Raji (cell line): ENCODE results near the gene STX3.

ENCODE experiments used
- POLR2A ChIP-seq: IDR thresholded peaks from 2 replicates; pipeline ENCODE4 v1.6.1; 2011; ENCODE audit warnings: low read depth, low read length, control low read depth; ENCODE audit not compliant: insufficient read depth

Gene STX3

GRCh38 chr11:59753650-59754493 lies 1.3 kb upstream of the STX3 start:
- 0 out of 2 replicates have a peak, but pooled peaks have one; percentile 32 for TF ChIP-seq POLR2A

- TF ChIP-seq POLR2A: no peak
These were observed 700 bp upstream of the STX3 start for GRCh38 chr11:59754494-59754858.

GRCh38 chr11:59755701-59756557 lies 753 bp downstream of the STX3 start:
- no peak for TF ChIP-seq POLR2A

GRCh38 chr11:59756558-59756840 lies 1.3 kb downstream of the STX3 start:
- no peak for TF ChIP-seq POLR2A

GRCh38 chr11:59756845-59757244 lies 1.7 kb downstream of the STX3 start:
- no peak for TF ChIP-seq POLR2A

- no peak for TF ChIP-seq POLR2A
These were observed 3.3 kb downstream of the STX3 start for GRCh38 chr11:59758401-59759037.

GRCh38 chr11:59759900-59760299 lies 4.7 kb downstream of the STX3 start:
- no peak for TF ChIP-seq POLR2A

GRCh38 chr11:59760771-59761170 lies 5.6 kb downstream of the STX3 start:
- TF ChIP-seq POLR2A: no peak

- no peak for TF ChIP-seq POLR2A
These were observed 6.8 kb downstream of the STX3 start for GRCh38 chr11:59761993-59762392.

GRCh38 chr11:59765068-59765735 lies 10.0 kb downstream of the STX3 start:
- no peak for TF ChIP-seq POLR2A

- no peak for TF ChIP-seq POLR2A
These were observed 11.5 kb downstream of the STX3 start for GRCh38 chr11:59766542-59767224.

GRCh38 chr11:59767225-59767611 lies 12.0 kb downstream of the STX3 start:
- no peak for TF ChIP-seq POLR2A

- TF ChIP-seq POLR2A: no peak
These were observed 13.9 kb downstream of the STX3 start for GRCh38 chr11:59769111-59769510.

GRCh38 chr11:59769828-59770227 lies 14.7 kb downstream of the STX3 start:
- no peak for TF ChIP-seq POLR2A

- no peak for TF ChIP-seq POLR2A
These were observed 15.1 kb downstream of the STX3 start for GRCh38 chr11:59770319-59770718.
